Skeletal muscle satellite cell (primary cell): Measurements from ENCODE around the gene IQCE. TPM values are rescaled to one million over a fixed set of nuclear protein-coding genes. Genes with fewer than 3 reads are reported as not detected.

ENCODE experiments used
- small RNA-seq: library from RNA; depleted of rRNA; stranded (forward); fragments of <200 nt; gene quantifications from one replicate; pipeline ENCODE3, GENCODE V24; 2012

The IQCE gene

Small RNA genes within 50 kb of the gene (small RNA-seq; reads per million reads assigned to genes)
- gene MIR4648 = not detected
